HEK293T (cell line): ENCODE measurements around the gene GPR17.

Experiments used
- ARNT ChIP-seq: fragments of 450-650 bp; IDR thresholded peaks from 2 replicates; pipeline ENCODE4 v1.6.1; 2017; ENCODE audit warnings: mild to moderate bottlenecking
- BHLHE40 ChIP-seq: fragments of 450-650 bp; IDR thresholded peaks from 2 replicates; pipeline ENCODE4 v1.6.1; 2016; ENCODE audit warnings: mild to moderate bottlenecking, moderate library complexity, borderline replicate concordance
- ELF4 ChIP-seq: fragments of 450-650 bp; IDR thresholded peaks from 2 replicates; pipeline ENCODE4 v1.6.1; 2017; ENCODE audit warnings: antibody characterized with exemption
- FOXA1 ChIP-seq: fragments of 450-650 bp; IDR thresholded peaks from 2 replicates; pipeline ENCODE4 v1.6.1; 2016; ENCODE audit warnings: mild to moderate bottlenecking
- FOXK2 ChIP-seq: fragments of 450-650 bp; IDR thresholded peaks from 2 replicates; pipeline ENCODE4 v1.6.1; 2016; ENCODE audit warnings: mild to moderate bottlenecking
- FOXM1 ChIP-seq: fragments of 450-650 bp; IDR thresholded peaks from 2 replicates; pipeline ENCODE4 v1.6.1; 2017; ENCODE audit warnings: mild to moderate bottlenecking, borderline replicate concordance
- L3MBTL2 ChIP-seq: fragments of 450-650 bp; conservative IDR thresholded peaks from 2 replicates; pipeline ENCODE4 v1.6.1; 2016; ENCODE audit warnings: mild to moderate bottlenecking
- NFRKB ChIP-seq: fragments of 450-650 bp; IDR thresholded peaks from 2 replicates; pipeline ENCODE4 v1.6.1; 2016; ENCODE audit warnings: mild to moderate bottlenecking, moderate library complexity
- SP1 ChIP-seq: fragments of 450-650 bp; IDR thresholded peaks from 2 replicates; pipeline ENCODE4 v1.6.1; 2017
- SUZ12 ChIP-seq: fragments of 450-650 bp; IDR thresholded peaks from 2 replicates; pipeline ENCODE4 v1.6.1; 2016; ENCODE audit warnings: mild to moderate bottlenecking
- TARDBP ChIP-seq: fragments of 450-650 bp; IDR thresholded peaks from 2 replicates; pipeline ENCODE4 v1.6.1; 2016
- ZNF384 ChIP-seq: fragments of 450-650 bp; IDR thresholded peaks from 2 replicates; pipeline ENCODE4 v1.6.1; 2016
- TF ChIP-seq, protein P1 (sequence below): fragments of 450-650 bp; IDR thresholded peaks from 2 replicates; pipeline ENCODE4 v1.6.1; 2016

DNA sequence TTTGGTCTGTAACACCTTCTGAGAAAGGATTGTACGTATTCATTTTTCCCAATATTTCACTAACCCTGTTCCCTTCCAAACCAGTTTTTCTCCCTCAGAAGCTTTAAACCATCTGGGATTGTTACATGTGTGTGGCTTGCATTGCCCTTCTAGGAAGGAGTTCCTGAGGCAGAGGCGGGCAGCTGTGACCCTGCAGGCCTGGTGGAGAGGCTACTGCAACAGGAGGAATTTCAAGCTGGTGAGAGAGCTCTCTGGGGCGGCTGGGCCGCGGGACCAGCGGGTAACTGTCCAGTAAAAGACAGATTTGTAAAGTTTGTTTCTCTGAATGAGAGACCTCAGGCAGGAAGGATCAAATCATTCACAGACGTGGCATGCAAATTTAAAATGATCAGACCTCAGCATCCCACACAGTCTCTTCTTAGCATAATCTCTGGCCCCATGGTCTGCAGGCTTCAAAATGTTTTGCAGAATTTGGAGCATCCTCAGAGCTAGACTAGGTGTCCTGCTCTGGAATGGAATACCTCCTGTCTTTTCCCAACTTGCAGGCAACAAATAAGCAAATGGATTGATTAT, 40.2 kb upstream of the GPR17 start:
- TF ChIP-seq TARDBP (no peak), FOXK2 (no peak), BHLHE40 (no peak), FOXA1 (no peak), NFRKB (no peak), ELF4 (no peak), ARNT (no peak), SUZ12 (no peak), L3MBTL2 (no peak), FOXM1 (no peak), SP1 (no peak), ZNF384 (no peak)
- TF ChIP-seq, protein P1, sequence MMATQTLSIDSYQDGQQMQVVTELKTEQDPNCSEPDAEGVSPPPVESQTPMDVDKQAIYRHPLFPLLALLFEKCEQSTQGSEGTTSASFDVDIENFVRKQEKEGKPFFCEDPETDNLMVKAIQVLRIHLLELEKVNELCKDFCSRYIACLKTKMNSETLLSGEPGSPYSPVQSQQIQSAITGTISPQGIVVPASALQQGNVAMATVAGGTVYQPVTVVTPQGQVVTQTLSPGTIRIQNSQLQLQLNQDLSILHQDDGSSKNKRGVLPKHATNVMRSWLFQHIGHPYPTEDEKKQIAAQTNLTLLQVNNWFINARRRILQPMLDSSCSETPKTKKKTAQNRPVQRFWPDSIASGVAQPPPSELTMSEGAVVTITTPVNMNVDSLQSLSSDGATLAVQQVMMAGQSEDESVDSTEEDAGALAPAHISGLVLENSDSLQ, result no peak
